ENCODE measurements around the gene KIAA2012.

- TF ChIP-seq CTCF (IDR thresholded peaks at IDR 0.05; ENCODE audit: low read depth, low read length, missing input control) = no peak
- TF ChIP-seq MAX (IDR thresholded peaks at IDR 0.05) = no peak
- no peak for TF ChIP-seq SP1 (IDR thresholded peaks at IDR 0.05)
- TF ChIP-seq ATF3 (IDR thresholded peaks at IDR 0.05) = no peak
- TF ChIP-seq RXRA (IDR thresholded peaks at IDR 0.05) = no peak
- no peak for TF ChIP-seq REST (IDR thresholded peaks at IDR 0.05)
- TF ChIP-seq YY1 (IDR thresholded peaks at IDR 0.05) = no peak
Measured at GRCh38 chr2:202164411-202164810, 91.4 kb downstream of the KIAA2012 start.
